ENCODE data around the gene TMEM52.

The TMEM52 gene

DNA sequence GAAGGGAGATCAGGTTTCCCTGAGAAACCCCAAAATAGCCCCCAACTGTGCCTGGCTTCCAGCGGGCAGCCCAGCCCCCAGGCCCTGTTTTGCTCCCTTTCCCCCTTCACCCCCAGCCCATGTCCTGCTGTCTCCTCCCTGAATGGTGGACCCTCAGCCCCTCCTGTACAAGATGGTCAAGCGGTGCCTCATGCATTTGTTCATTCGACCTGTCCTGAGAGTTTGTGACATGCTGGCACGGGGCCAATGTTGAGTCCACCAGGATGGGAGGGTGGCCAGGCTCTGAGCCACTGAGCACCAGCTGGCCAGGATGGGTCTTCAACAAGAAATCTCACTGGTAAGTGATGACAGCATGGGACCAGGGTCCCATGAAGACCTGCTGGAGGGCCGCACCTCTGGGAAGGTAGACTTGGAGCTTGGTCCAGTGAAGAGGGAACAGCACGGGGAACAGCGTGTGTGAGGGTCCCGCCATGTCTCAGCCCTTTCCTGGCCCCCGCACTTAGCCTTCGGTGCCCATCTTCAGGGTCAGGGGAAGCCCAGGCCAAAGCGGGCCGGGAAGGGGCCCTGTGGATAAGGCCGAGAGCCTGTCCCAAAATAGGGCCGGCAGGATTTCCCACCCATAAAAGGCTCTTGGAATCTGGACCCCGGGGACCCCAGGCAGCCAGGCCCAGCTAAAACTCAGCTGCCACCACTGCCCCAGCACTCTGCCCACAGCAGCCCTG lies 3.9 kb downstream of the TMEM52 start, which contains the start of gene CALML6:
TSS of gene CALML6 (plus strand) at position 290 of the 722 bp plus-strand sequence. CDS start at position 311, 21 bp downstream.
- no peak for ATAC-seq
- no peak for DNase-seq

DNA sequence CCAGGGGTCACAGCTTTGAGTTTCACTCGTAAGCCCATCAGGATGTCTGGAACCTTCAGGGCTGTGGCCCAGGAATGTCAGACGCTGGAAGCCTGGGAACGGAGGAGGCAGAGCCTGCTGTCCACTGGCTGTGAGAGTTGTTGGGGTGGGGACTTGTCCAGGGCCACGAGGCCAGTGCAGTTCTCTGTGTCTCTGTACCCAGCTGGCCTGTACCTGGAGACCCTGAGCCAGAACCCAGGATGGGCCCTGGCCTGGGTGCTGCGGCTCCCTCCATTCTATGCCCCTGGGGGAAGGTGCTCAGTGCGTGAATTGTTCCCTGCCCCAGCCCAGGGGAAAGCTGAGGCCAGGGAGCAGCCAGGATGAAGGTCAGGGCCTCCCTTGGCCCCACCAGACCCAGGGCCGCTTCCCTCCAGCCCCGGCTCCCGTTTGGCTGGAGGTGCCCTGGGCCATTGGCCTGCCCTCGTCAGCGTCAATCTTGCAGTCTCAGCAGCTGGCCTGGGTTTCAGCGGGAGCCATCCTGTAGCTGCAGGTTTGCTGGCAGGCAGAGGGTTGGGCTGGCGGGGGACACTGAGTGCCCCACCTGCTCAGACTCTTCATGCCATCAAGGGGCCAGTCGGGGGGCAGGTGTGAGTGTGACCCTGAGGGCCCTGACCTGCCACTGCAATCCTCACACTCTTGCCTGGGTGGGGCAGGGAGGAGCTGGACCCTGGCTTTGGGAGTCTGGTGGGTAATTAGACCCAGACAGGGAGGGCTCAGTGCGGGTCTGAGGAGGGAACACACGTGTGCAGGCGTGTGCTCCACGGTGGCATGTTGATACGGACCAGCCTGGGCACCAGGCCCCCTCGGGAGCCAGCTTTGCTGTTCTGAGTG lies 4.7 kb downstream of the TMEM52 start:
- no peak for DNase-seq

DNA sequence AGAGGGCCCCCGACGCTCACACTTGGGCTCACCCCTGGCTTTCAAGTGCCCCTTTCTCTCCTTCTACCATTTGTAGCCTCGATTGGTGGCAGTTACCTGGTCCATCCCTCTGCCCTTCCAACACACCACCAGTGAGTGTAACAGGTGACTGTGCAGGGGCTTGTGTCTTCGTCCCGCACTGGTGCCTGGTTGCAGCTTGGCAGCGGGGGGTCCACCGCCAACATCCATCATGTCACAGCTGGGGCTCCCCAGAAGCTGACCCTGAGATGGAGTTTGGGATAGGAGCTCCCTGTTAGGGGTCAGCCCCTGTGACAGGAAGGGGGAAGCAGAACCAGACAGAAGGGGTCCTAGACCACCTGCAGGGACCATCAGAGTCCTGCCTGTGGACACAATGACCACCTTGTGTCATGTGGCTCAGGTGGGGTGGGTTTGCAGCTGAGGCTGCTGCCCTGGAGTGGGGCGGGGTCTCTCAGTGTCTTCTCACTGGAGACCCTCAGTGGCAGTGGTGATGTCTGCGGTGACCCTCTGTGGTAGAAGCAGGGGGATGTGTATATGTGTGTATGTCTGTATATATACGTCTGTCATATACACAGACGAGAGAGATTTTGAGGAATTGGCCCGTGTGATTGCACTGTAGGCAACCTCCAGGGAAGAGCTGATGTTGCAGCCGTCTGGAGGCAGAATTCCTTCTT lies 7.6 kb downstream of the TMEM52 start:
- no peak for ATAC-seq
- DNase-seq, result no peak

More for the DNA sequence above, 4.7 kb downstream of the TMEM52 start:
- ATAC-seq, result no peak

- no peak for DNase-seq
Measured at GRCh38 chr1:1910651-1911331, 8.3 kb downstream of the TMEM52 start.

GRCh38 chr1:1910033-1910465 lies 9.0 kb downstream of the TMEM52 start:
- ATAC-seq, result no peak
- DNase-seq, result no peak

More at GRCh38 chr1:1910651-1911331, 8.3 kb downstream of the TMEM52 start:
- ATAC-seq, result no peak

GRCh38 chr1:1908506-1908791 lies 10.6 kb downstream of the TMEM52 start:
- ATAC-seq (no peak), DNase-seq (no peak)

- ATAC-seq (no peak), DNase-seq (no peak)
Measured at GRCh38 chr1:1907098-1907736, 11.9 kb downstream of the TMEM52 start.

GRCh38 chr1:1906185-1907097 lies 12.6 kb downstream of the TMEM52 start:
- ATAC-seq (peak; percentile 50), DNase-seq (peak; percentile 82)

GRCh38 chr1:1903224-1903623 lies 15.9 kb downstream of the TMEM52 start:
- ATAC-seq (no peak), DNase-seq (no peak)

DNA sequence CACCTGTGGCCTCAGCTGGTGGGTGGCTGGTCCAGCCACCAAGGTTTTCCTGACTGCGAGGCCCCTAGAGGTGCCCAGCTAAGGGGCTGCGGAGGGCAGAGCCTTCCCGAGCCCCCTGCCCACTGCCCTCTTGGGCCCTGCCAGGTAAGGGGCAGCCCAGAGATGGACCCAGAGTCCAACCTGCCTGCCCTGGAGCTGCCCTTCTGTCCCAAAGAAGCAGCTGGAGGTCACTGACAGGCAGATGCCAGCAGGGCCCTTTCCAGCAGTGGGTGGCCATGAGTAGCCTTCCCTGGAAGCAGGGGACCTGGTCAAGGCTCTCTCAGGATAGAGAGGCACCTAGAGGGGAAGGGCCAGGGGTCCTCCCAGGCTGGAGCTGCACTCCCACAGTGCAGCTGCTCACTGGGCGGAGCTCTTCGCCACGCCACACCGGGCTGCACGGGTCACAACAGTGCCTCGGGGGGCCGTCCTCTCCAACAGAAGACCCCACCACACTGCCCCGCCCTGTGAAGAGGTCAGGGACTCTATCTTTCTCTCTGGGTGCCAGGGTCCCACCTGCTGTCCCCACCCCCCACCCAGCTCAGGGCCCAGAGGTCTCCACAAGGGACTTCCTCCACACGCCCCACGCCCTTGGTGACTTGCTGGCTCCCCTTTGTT lies 17.3 kb downstream of the TMEM52 start:
- no peak for DNase-seq
- ATAC-seq, result no peak

DNA sequence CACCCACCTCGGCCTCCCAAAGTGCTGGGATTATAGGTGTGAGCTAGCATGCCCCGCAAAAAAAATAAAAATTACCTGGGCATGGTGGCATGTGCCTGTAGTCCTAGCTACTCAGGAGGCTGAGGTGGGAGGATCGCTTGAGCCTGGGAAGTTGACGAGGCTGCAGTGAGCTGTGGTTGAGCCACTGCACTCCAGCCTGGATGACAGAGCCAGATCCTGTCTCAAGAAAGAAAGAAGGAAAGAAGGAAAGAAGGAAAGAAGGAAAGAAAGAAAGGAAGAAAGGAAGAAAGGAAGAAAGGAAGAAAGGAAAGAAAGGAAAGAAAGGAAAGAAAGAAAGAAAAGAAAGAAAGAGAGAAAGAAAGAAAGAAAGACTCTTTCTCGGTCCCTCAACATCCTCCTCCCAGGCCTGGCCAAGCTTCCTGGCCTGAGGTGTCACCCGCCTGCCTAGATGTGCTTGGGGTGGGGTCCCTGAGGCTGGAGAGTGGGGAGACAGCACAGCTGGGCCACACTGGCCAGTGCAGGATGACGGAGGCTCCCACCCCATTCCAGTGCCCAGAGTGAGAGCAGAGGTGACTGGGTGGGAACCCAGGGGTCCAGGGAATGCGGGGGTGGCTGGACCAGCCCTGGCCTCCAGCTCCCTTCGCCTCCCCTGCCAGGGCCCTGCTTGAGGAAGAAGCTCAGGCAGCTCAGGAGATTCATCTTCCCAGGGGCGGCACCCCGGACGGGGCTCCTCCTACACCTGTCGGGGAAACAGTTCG lies 18.0 kb downstream of the TMEM52 start:
- DNase-seq, result no peak
- ATAC-seq, result no peak

- no peak for DNase-seq
- ATAC-seq, result no peak
Measured at GRCh38 chr1:1899967-1900327, 19.1 kb downstream of the TMEM52 start.

GRCh38 chr1:1899266-1899966 lies 19.7 kb downstream of the TMEM52 start:
- ATAC-seq (no peak), DNase-seq (no peak)

DNA sequence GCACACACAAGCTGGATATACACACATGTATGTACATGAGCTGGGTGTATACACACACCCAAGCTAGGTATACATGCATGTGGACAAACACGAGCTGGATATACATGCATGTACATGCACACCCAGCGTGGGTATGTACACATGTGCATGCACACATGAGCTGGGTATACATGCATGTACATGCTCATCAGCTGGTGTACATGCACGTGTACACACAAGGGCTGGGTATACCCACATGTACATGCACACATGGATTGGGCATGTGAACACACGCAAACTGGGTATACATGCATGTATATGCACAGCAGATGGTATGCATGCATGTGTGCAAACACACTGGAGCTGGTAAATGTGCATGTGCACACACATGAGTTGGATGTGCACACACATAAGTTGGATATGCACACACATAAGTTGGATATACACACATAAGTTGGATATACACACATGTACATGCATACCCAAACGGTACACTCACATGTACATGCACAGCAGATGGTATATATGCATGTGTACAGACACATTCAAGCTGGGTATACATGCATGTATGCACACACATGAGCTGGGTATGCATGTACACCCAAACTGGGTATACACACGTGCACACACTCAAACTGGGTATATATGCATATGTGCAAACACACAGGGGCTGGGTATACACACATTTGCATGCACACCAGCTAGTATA lies 20.7 kb downstream of the TMEM52 start:
- no peak for DNase-seq
- ATAC-seq, result no peak

GRCh38 chr1:1895456-1896336 lies 23.4 kb downstream of the TMEM52 start:
- ATAC-seq (no peak), DNase-seq (no peak)

- ATAC-seq (no peak), DNase-seq (no peak)
Measured at GRCh38 chr1:1895060-1895418, 24.0 kb downstream of the TMEM52 start.

GRCh38 chr1:1894354-1895059 lies 24.6 kb downstream of the TMEM52 start:
- ATAC-seq (no peak), DNase-seq (no peak)
